ENCODE data around the gene OPRM1.

- no peak for TF ChIP-seq CTCF (IDR thresholded peaks at IDR 0.05)
- no peak for TF ChIP-seq EZH2 (IDR thresholded peaks at IDR 0.05; ENCODE audit: borderline replicate concordance, insufficient read depth, low read depth, low read length, poor library complexity, severe bottlenecking)
These were observed 99.8 kb downstream of the OPRM1 start for GRCh38 chr6:154138793-154139192.
